Chondrocyte (in vitro differentiated cells): ENCODE measurements around the gene TMC2. TPM values are rescaled to one million over a fixed set of nuclear protein-coding genes. Genes with fewer than 3 reads are reported as not detected.
"Not testable (repeated sequence)": the region's sequence is repeated elsewhere in the genome, so short reads cannot be mapped to it uniquely, and the experiment has no call there.

ENCODE experiments used
- DNase-seq: peaks from one replicate; pipeline ENCODE4 v3.0.0; 2021; ENCODE audit warnings: mixed read lengths, low spot score
- H3K27ac Mint-ChIP-seq: one replicate; pipeline ENCODE4 v1.8.0; 2021; ENCODE audit warnings: mild to moderate bottlenecking, moderate library complexity, mixed read lengths; ENCODE audit not compliant: unreplicated experiment
- H3K27me3 Mint-ChIP-seq: 2 replicates; pipeline ENCODE4 v1.8.0; 2021; ENCODE audit warnings: low read depth, mixed read lengths
- H3K36me3 Mint-ChIP-seq: 2 replicates; pipeline ENCODE4 v1.8.0; 2021; ENCODE audit warnings: low read depth, mixed read lengths
- H3K4me1 Mint-ChIP-seq: 2 replicates; pipeline ENCODE4 v1.8.0; 2021; ENCODE audit warnings: low read depth, mild to moderate bottlenecking, mixed read lengths
- H3K4me3 Mint-ChIP-seq: one replicate; pipeline ENCODE4 v1.8.0; 2021; ENCODE audit warnings: mild to moderate bottlenecking, moderate library complexity, mixed read lengths; ENCODE audit not compliant: unreplicated experiment
- H3K9me3 Mint-ChIP-seq: 2 replicates; pipeline ENCODE4 v1.8.0; 2021; ENCODE audit warnings: low read depth, mixed read lengths
- total RNA-seq: library from RNA; stranded (reverse); gene quantifications from 3 replicates; pipeline ENCODE4 v1.2.1, GENCODE V29; 2021
- TF ChIP-seq, protein P1 (sequence below): fragments of 200-600 bp; sonication (generic); IDR thresholded peaks from 2 replicates; pipeline ENCODE4 v1.5.0; 2021; ENCODE audit warnings: antibody characterized with exemption, mild to moderate bottlenecking, moderate library complexity

TMC2 gene
- total RNA-seq, 1 donor from 2014 or later = not detected

- Mint-ChIP-seq H3K4me1 (peaks cover 10% of the 10 kb centered on the region), H3K27me3 (no peaks in the 10 kb centered on the region), H3K4me3 (no peak overlapping the region), H3K27ac (no peak overlapping the region), H3K36me3 (no peaks in the 10 kb centered on the region), H3K9me3 (no peaks in the 10 kb centered on the region)
- TF ChIP-seq, protein P1, sequence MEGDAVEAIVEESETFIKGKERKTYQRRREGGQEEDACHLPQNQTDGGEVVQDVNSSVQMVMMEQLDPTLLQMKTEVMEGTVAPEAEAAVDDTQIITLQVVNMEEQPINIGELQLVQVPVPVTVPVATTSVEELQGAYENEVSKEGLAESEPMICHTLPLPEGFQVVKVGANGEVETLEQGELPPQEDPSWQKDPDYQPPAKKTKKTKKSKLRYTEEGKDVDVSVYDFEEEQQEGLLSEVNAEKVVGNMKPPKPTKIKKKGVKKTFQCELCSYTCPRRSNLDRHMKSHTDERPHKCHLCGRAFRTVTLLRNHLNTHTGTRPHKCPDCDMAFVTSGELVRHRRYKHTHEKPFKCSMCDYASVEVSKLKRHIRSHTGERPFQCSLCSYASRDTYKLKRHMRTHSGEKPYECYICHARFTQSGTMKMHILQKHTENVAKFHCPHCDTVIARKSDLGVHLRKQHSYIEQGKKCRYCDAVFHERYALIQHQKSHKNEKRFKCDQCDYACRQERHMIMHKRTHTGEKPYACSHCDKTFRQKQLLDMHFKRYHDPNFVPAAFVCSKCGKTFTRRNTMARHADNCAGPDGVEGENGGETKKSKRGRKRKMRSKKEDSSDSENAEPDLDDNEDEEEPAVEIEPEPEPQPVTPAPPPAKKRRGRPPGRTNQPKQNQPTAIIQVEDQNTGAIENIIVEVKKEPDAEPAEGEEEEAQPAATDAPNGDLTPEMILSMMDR = no peak
- DNase-seq = no peak
Observed at GRCh38 chr20:2518096-2518495, 18.3 kb upstream of the TMC2 start.

DNA sequence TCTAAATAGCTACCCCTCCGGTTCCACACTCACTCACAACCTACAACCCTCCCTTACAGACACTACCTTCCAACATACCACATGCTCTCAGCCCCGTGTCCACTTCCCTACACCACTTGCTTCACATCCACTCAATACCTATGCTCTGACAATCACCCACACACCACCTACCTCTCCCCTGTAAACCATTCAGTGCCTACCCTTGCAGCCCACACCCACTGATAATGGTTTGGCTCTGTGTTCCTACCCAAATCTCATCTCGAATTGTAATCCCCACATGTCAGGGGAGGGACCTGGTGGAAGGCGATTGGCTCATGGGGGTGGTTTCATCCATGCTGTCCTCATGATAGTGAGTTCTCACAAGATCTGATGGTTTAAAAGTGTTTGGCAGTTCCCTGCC lies 17.8 kb upstream of the TMC2 start:
- no peaks in the 10 kb centered on the region for H3K9me3 Mint-ChIP-seq
- no peak overlapping the region for H3K4me3 Mint-ChIP-seq
- peaks cover 10% of the 10 kb centered on the region for H3K4me1 Mint-ChIP-seq
- TF ChIP-seq, protein P1 = no peak
- no peaks in the 10 kb centered on the region for H3K27me3 Mint-ChIP-seq
- no peak for DNase-seq
- no peak overlapping the region for H3K27ac Mint-ChIP-seq
- H3K36me3 Mint-ChIP-seq = no peaks in the 10 kb centered on the region

GRCh38 chr20:2519115-2519809 lies 17.1 kb upstream of the TMC2 start:
- Mint-ChIP-seq H3K4me3 (no peak overlapping the region), H3K36me3 (no peaks in the 10 kb centered on the region), H3K27ac (no peak overlapping the region), H3K4me1 (peaks cover 15% of the 10 kb centered on the region), H3K9me3 (no peaks in the 10 kb centered on the region), H3K27me3 (no peaks in the 10 kb centered on the region)
- no peak for DNase-seq
- TF ChIP-seq, protein P1 = no peak

DNA sequence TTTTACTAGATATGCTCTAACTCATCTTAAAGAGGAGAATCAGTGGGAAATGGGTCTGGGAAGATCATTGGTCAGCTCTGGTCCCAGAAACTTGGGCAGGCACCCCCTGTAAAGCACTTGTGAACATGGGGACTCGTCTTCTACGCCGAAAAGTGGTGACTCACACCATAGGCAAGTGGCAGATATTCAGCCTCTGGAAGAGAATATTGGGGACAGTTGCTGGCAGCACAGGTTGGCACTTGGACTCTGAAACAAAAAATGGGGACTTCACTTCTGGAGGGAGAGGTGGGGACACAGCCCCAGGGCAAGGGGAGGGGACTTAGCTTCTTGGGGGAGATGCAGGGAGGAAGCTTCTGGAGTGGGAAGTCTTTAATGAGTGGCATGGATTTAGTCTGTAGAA lies 15.8 kb upstream of the TMC2 start:
- no peaks in the 10 kb centered on the region for H3K9me3 Mint-ChIP-seq
- no peaks in the 10 kb centered on the region for H3K27me3 Mint-ChIP-seq
- H3K4me3 Mint-ChIP-seq = no peak overlapping the region
- TF ChIP-seq, protein P1 = no peak
- H3K27ac Mint-ChIP-seq = no peak overlapping the region
- H3K4me1 Mint-ChIP-seq = peaks cover 25% of the 10 kb centered on the region
- DNase-seq = no peak
- H3K36me3 Mint-ChIP-seq = no peaks in the 10 kb centered on the region

DNA sequence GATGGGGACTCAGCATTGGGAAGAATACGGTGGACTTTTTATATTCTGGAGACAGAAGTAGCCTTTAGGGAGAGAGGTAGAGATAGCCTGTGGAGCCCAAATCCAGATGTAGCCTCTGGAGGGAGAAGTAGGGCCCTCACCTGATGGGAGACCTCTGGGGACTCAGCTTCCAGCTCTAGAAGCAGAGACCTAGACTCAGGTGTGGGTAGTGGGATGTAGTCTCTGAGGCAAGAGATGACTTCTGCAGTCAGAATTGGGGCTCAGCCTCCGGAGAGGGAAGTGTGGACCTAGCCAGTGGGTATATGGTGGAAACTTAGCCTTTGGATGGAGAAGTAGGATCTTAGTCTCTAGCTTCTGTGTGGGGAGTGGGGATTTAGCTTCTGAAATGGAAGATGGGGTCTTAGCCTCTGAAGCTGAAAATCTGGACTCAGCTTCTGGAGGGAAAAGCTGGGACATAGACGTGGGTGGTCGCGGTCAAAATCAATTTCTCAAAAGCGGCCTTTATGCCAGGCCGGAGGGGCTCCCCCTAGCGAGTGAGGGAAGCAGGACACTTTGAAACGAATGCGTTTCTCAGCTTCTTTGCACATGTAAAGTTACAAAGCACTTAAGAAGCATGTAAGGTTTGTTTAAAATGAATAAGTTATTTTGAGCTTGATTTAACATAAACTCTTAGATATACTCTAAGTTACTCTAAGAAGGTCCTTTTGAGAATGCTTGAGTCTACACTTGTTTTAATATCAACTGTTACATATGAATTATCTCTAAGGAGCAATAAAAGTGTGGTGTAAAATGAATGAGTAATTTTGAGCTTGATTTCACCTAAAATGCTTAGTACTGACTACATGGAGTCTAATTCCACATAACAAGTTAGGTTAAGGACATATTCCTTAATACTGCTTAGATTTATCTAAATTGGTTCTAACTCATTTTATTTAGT lies 14.7 kb upstream of the TMC2 start:
- H3K27ac Mint-ChIP-seq = no peak overlapping the region
- no peaks in the 10 kb centered on the region for H3K36me3 Mint-ChIP-seq
- H3K4me1 Mint-ChIP-seq = peaks cover 25% of the 10 kb centered on the region
- TF ChIP-seq, protein P1 = peak; percentile 88
- no peak overlapping the region for H3K4me3 Mint-ChIP-seq
- H3K9me3 Mint-ChIP-seq = no peaks in the 10 kb centered on the region
- no peaks in the 10 kb centered on the region for H3K27me3 Mint-ChIP-seq
- no peak for DNase-seq

- H3K4me1 Mint-ChIP-seq = peaks cover 25% of the 10 kb centered on the region
- not testable (repeated sequence) for DNase-seq, H3K36me3 Mint-ChIP-seq, H3K9me3 Mint-ChIP-seq, H3K27ac Mint-ChIP-seq, H3K4me3 Mint-ChIP-seq, H3K27me3 Mint-ChIP-seq
Observed at GRCh38 chr20:2522826-2523429, 13.4 kb upstream of the TMC2 start.
